Tibial artery (tissue), 4 donors: ENCODE measurements around the gene POP7.
"Not testable (repeated sequence)": the region's sequence is repeated elsewhere in the genome, so short reads cannot be mapped to it uniquely, and the experiment has no call there.

Experiments
- DNase-seq, 2 donors: peaks; one replicate each; pipeline ENCODE4 v3.0.0-alpha.2; 2019
- H3K27ac ChIP-seq, 2 donors: fragments of 200-600 bp; sonication (generic) in 1 of 2; 1 replicate in 1 of 2; 2 replicates in 1 of 2; pipeline ENCODE4 v1.5.1; 2018 to 2019; ENCODE audit warnings: mild to moderate bottlenecking in 1 of 2
- H3K27me3 ChIP-seq, 2 donors: fragments of 200-600 bp; sonication (generic) in 1 of 2; one replicate each; pipeline versions ENCODE4 v1.5.1 to v1.6.0; 2016 to 2019
- H3K36me3 ChIP-seq, 3 donors: fragments of 200-600 bp; sonication (generic) in 2 of 3; one replicate each; pipeline ENCODE4 v1.5.1; 2016 to 2019; ENCODE audit warnings: mild to moderate bottlenecking in 2 of 3
- H3K4me1 ChIP-seq, 4 donors: fragments of 200-600 bp; sonication (generic) in 2 of 4; 1 replicate in 3 of 4; 2 replicates in 1 of 4; pipeline ENCODE4 v1.5.1; 2016 to 2019
- H3K4me3 ChIP-seq, 2 donors: fragments of 200-600 bp; sonication (generic) in 1 of 2; 1 replicate in 1 of 2; 2 replicates in 1 of 2; pipeline ENCODE4 v1.5.1; 2018 to 2019; ENCODE audit warnings: mild to moderate bottlenecking in 2 of 2
- H3K9me3 ChIP-seq, 3 donors: fragments of 200-600 bp; sonication (generic) in 1 of 3; one replicate each; pipeline ENCODE4 v1.5.1; 2016 to 2019
- intact Hi-C: fragments of 100-400 bp; cut with DNase I; formaldehyde crosslinking; loops from one replicate; pipeline ENCODE4 v1.15.0; 2023; ENCODE audit warnings: low total_unique reads
- TF ChIP-seq, protein P1 (sequence below), 2 experiments: fragments of 200-600 bp in 1 of 2; fragments of 450-650 bp in 1 of 2; IDR thresholded peaks; one replicate each; pipeline ENCODE4 v1.5.1; 2017 to 2019; ENCODE audit warnings: antibody characterized with exemption in 2 of 2, mild to moderate bottlenecking in 1 of 2, moderate library complexity in 1 of 2

The POP7 gene

DNA sequence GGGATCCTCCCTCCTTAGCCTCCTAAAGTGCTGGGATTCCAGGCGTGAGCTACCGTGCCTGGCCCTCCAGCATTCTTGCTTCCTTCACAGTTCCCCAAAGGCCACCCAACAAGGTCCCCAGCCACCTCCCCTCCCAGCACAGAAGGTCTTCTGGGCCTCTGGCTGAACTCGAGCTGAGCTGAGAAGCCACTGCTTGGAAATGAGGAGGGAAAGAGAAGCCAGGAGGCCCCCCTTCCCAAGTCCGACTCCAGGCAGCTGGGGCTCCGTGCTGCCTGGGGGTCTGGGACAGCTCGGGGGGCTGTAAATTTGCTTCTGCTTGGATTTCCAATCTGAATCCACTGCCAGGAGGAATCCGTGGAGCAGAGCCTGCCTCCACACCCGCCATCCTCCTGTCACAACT, 8.8 kb downstream of the POP7 start:
- Histone ChIP-seq H3K36me3 (no peaks in the 10 kb centered on the region), H3K4me3 (no peak overlapping the region)
- DNase-seq: no peak

DNA sequence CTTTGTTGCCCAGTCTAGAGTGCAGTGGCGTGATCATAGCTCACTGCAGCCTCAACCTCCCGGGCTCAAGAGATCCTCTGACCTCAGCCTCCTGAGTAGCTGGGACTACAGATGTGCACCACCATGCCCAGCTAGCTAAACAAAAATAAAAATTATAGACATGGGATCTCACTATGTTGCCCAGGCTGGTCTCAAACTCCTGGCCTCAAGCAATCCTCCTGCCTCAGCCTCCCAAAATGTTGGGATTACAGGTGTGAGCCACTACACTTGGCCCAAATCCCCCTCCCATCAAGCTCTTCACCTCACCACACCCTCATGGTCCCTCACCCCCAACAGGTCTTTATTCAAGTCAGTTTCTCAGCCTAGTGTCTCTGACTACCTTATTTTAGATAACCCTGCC, 11.2 kb downstream of the POP7 start:
- H3K27ac ChIP-seq, H3K9me3 ChIP-seq, intact Hi-C loops, H3K36me3 ChIP-seq, H3K4me3 ChIP-seq, DNase-seq: not testable (repeated sequence)
- Histone ChIP-seq H3K4me1 (peaks cover 0 to 14% (median 8%) of the 10 kb centered on the region in 4 donors), H3K27me3 (peaks cover 0 to 37% of the 10 kb centered on the region in 2 donors)

More for the DNA sequence above, 8.8 kb downstream of the POP7 start:
- intact Hi-C loops: no loop called here
- Histone ChIP-seq H3K27me3 (peaks cover 0 to 16% of the 10 kb centered on the region in 2 donors), H3K9me3 (no peaks in the 10 kb centered on the region), H3K4me1 (no peaks in the 10 kb centered on the region), H3K27ac (no peak overlapping the region)
- TF ChIP-seq, protein P1, sequence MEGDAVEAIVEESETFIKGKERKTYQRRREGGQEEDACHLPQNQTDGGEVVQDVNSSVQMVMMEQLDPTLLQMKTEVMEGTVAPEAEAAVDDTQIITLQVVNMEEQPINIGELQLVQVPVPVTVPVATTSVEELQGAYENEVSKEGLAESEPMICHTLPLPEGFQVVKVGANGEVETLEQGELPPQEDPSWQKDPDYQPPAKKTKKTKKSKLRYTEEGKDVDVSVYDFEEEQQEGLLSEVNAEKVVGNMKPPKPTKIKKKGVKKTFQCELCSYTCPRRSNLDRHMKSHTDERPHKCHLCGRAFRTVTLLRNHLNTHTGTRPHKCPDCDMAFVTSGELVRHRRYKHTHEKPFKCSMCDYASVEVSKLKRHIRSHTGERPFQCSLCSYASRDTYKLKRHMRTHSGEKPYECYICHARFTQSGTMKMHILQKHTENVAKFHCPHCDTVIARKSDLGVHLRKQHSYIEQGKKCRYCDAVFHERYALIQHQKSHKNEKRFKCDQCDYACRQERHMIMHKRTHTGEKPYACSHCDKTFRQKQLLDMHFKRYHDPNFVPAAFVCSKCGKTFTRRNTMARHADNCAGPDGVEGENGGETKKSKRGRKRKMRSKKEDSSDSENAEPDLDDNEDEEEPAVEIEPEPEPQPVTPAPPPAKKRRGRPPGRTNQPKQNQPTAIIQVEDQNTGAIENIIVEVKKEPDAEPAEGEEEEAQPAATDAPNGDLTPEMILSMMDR (IDR thresholded peaks at IDR 0.05): no peak

DNA sequence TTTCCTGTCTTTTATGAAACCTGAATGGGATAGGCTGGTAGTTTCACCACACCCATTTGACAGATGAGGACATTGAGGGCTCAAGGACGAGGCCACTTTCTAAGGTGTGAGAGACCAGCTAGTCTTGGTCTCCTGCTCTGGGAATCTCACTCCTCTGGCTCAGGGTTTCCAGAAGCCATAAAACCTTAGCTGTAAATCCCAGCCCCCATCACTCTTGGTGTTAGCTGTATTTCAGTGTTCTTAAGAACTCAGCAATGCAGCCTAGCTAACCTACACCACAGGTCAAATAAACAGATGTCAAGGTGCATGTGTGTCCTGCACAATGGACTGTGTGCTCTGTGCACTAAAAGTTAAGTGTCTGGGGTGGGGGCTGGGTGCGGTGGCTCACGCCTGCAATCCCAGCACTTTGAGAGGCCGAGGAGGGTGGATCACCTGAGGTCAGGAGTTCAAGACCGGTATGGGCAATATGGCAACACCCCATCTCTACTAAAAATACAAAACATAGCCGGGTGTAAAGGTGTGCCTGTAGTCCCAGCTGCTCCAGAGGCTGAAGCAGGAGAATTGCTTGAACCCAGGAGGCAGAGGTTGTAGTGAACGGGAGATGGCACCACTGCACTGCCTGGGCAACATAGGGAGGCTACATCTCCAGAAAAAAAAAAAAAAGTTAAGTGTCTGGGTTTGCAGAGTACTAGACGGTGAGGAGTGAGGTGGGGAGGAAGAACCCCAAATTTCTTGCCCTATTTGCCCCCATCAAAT, 13.8 kb downstream of the POP7 start:
- Histone ChIP-seq H3K27me3 (peaks cover 0 to 62% of the 10 kb centered on the region in 2 donors), H3K27ac (no peak overlapping the region), H3K36me3 (no peaks in the 10 kb centered on the region), H3K9me3 (no peaks in the 10 kb centered on the region), H3K4me3 (no peak overlapping the region), H3K4me1 (peaks cover 0 to 14% (median 8%) of the 10 kb centered on the region in 4 donors)
- DNase-seq: no peak
- TF ChIP-seq, protein P1 (IDR thresholded peaks at IDR 0.05): no peak
- intact Hi-C loops: loop anchor here (10.0 kb wide), 1 partner anchor 255 kb away; the partner anchor contains the start of gene SPACDR

DNA sequence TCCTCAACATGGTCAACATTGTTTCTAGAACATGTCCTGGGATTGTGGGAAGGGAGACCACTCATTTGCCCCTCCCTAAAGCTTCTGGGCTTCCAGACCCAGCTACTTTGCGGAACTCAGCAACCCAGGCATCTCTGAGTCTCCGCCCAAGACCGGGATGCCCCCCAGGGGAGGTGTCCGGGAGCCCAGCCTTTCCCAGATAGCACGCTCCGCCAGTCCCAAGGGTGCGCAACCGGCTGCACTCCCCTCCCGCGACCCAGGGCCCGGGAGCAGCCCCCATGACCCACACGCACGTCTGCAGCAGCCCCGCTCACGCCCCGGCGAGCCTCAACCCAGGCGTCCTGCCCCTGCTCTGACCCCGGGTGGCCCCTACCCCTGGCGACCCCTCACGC, 14.4 kb downstream of the POP7 start, which contains the start of gene EPO:
EPO (plus strand) TSS at position 190 of the 392 bp plus-strand sequence. CDS start 513 bp downstream, outside the sequence.
- Histone ChIP-seq H3K27ac (no peak within 1 kb of the TSS), H3K4me1 (peaks cover 0 to 17% (median 8%) of the 10 kb centered on the region in 4 donors), H3K36me3 (no peaks in the 10 kb centered on the region), H3K27me3 (peaks cover 0 to 67% of the 10 kb centered on the region in 2 donors), H3K4me3 (no peak within 1 kb of the TSS), H3K9me3 (no peaks in the 10 kb centered on the region)
- TF ChIP-seq, protein P1 (IDR thresholded peaks at IDR 0.05): no peak
- DNase-seq: no peak
- intact Hi-C loops: loop anchor here (10.0 kb wide), 1 partner anchor 255 kb away; the partner anchor contains the start of gene SPACDR

DNA sequence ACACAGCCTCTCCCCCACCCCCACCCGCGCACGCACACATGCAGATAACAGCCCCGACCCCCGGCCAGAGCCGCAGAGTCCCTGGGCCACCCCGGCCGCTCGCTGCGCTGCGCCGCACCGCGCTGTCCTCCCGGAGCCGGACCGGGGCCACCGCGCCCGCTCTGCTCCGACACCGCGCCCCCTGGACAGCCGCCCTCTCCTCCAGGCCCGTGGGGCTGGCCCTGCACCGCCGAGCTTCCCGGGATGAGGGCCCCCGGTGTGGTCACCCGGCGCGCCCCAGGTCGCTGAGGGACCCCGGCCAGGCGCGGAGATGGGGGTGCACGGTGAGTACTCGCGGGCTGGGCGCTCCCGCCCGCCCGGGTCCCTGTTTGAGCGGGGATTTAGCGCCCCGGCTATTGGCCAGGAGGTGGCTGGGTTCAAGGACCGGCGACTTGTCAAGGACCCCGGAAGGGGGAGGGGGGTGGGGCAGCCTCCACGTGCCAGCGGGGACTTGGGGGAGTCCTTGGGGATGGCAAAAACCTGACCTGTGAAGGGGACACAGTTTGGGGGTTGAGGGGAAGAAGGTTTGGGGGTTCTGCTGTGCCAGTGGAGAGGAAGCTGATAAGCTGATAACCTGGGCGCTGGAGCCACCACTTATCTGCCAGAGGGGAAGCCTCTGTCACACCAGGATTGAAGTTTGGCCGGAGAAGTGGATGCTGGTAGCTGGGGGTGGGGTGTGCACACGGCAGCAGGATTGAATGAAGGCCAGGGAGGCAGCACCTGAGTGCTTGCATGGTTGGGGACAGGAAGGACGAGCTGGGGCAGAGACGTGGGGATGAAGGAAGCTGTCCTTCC, 15.0 kb downstream of the POP7 start:
- H3K27ac ChIP-seq: no peak overlapping the region
- H3K4me1 ChIP-seq: peaks cover 0 to 21% (median 8%) of the 10 kb centered on the region in 4 donors
- TF ChIP-seq, protein P1 (IDR thresholded peaks at IDR 0.05): no peak
- no peak overlapping the region for H3K4me3 ChIP-seq
- H3K27me3 ChIP-seq: peaks cover 0 to 72% of the 10 kb centered on the region in 2 donors
- no peaks in the 10 kb centered on the region for H3K36me3 ChIP-seq
- no peak for DNase-seq
- no peaks in the 10 kb centered on the region for H3K9me3 ChIP-seq
- intact Hi-C loops: loop anchor here (10.0 kb wide), 1 partner anchor 256 kb away; the partner anchor contains the start of gene SPACDR
